GM21723 (cell line): ENCODE results near the gene TIMP2.
"Not testable (repeated sequence)": the region's sequence is repeated elsewhere in the genome, so short reads cannot be mapped to it uniquely, and the experiment has no call there.

Source experiments
- ATAC-seq: cut with Tn5 transposase; IDR thresholded peaks from one replicate; pipeline ENCODE4 v1.9.1; 2021; ENCODE audit warnings: mild to moderate bottlenecking, moderate library complexity; ENCODE audit not compliant: unreplicated experiment

Gene TIMP2

GRCh38 chr17:78925234-78925633 lies at the start of gene TIMP2:
TIMP2 (minus strand) TSS chr17:78925387; CDS start chr17:78925088, 299 bp downstream.
- no peak for ATAC-seq

GRCh38 chr17:78973792-78974520 lies 48.8 kb upstream of the TIMP2 start:
- ATAC-seq, result no peak

GRCh38 chr17:78973196-78973595 lies 48.0 kb upstream of the TIMP2 start:
- ATAC-seq, result no peak

- no peak for ATAC-seq
Measured at GRCh38 chr17:78972507-78973105, 47.4 kb upstream of the TIMP2 start.

GRCh38 chr17:78971756-78972506 lies 46.7 kb upstream of the TIMP2 start:
- ATAC-seq, result no peak

- ATAC-seq, result no peak
Measured at GRCh38 chr17:78970834-78971755, 45.9 kb upstream of the TIMP2 start.

- no peak for ATAC-seq
Measured at GRCh38 chr17:78969865-78970264, 44.7 kb upstream of the TIMP2 start.

GRCh38 chr17:78967782-78968362 lies 42.7 kb upstream of the TIMP2 start:
- ATAC-seq, result no peak

GRCh38 chr17:78966910-78967600 lies 41.9 kb upstream of the TIMP2 start:
- ATAC-seq, result no peak

- ATAC-seq, result no peak
Measured at GRCh38 chr17:78966123-78966813, 41.1 kb upstream of the TIMP2 start.

- no peak for ATAC-seq
Measured at GRCh38 chr17:78965491-78965924, 40.3 kb upstream of the TIMP2 start.

- no peak for ATAC-seq
Measured at GRCh38 chr17:78963378-78963777, 38.2 kb upstream of the TIMP2 start.

- ATAC-seq, result not testable (repeated sequence)
Measured at GRCh38 chr17:78962984-78963348, 37.8 kb upstream of the TIMP2 start.

GRCh38 chr17:78962345-78962983 lies 37.3 kb upstream of the TIMP2 start:
- ATAC-seq, result no peak

GRCh38 chr17:78961571-78961970 lies 36.4 kb upstream of the TIMP2 start:
- ATAC-seq, result no peak

GRCh38 chr17:78960928-78961327 lies 35.7 kb upstream of the TIMP2 start:
- ATAC-seq, result no peak

GRCh38 chr17:78959803-78960202 lies 34.6 kb upstream of the TIMP2 start:
- ATAC-seq, result no peak

- no peak for ATAC-seq
Measured at GRCh38 chr17:78958641-78959127, 33.5 kb upstream of the TIMP2 start.

- ATAC-seq, result no peak
Measured at GRCh38 chr17:78957128-78957527, 31.9 kb upstream of the TIMP2 start.
